Esophagus squamous epithelium (tissue), 4 donors: ENCODE data around the gene PKMYT1.

Experiments used
- POLR2A ChIP-seq, 4 donors: fragments of 450-650 bp; IDR thresholded peaks; one replicate each; pipeline ENCODE4 v1.6.1; 2017; ENCODE audit warnings: antibody characterized with exemption in 4 of 4, mild to moderate bottlenecking in 4 of 4, moderate library complexity in 3 of 4
- TF ChIP-seq, protein P1 (sequence below), 6 experiments: fragments of 450-650 bp in 4 of 6; fragments of 200-600 bp in 2 of 6; sonication (generic) in 2 of 6; IDR thresholded peaks; one replicate each; pipeline ENCODE4 v1.5.1; 2016 to 2019; ENCODE audit warnings: antibody characterized with exemption in 6 of 6, mild to moderate bottlenecking in 4 of 6, moderate library complexity in 4 of 6

DNA sequence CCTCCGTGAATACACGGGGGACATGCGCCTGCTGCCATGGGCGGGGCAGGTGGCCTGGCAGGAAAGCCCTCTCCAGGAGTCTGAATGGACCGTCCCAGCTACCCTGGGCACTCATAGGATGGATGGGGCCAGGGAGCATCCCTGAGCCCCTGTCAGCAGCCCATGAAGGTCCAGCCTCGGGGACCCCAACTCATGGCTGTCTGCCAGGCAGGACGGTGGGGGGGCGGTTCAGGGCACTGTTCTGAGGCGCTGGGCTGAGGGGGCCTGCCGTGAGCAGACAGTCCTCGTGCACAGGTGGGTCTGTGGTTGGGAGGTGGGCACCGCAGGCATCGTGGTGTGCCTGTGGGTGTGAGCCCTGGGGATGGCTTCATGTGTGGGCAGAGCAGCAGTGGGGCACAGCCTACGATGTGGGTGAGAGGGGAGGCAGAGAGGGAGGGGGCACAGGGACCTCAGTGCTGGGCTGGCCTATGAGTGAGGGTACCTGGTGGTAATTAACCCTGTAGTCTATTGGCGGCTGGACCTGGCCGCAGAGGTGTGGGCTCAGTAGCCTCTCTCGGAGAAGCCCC, 6.5 kb upstream of the PKMYT1 start:
- TF ChIP-seq POLR2A (IDR thresholded peaks at IDR 0.05), result no peak
- TF ChIP-seq, protein P1, sequence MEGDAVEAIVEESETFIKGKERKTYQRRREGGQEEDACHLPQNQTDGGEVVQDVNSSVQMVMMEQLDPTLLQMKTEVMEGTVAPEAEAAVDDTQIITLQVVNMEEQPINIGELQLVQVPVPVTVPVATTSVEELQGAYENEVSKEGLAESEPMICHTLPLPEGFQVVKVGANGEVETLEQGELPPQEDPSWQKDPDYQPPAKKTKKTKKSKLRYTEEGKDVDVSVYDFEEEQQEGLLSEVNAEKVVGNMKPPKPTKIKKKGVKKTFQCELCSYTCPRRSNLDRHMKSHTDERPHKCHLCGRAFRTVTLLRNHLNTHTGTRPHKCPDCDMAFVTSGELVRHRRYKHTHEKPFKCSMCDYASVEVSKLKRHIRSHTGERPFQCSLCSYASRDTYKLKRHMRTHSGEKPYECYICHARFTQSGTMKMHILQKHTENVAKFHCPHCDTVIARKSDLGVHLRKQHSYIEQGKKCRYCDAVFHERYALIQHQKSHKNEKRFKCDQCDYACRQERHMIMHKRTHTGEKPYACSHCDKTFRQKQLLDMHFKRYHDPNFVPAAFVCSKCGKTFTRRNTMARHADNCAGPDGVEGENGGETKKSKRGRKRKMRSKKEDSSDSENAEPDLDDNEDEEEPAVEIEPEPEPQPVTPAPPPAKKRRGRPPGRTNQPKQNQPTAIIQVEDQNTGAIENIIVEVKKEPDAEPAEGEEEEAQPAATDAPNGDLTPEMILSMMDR (IDR thresholded peaks at IDR 0.05), result no peak
